NCI-H2107 treated with DMSO at 0.1 percent for 48 hours (cell line): Measurements from ENCODE around the gene PPP1CA.

Experiments
- DNase-seq: peaks from one replicate; lab custom pipeline; 2025; ENCODE audit not compliant: unreplicated experiment; lab: John Stamatoyannopoulos, UW

The PPP1CA gene

GRCh38 chr11:67418476-67419281 lies 17.0 kb upstream of the PPP1CA start:
- no peak for DNase-seq

GRCh38 chr11:67417425-67417824 lies 15.8 kb upstream of the PPP1CA start:
- no peak for DNase-seq

GRCh38 chr11:67416416-67417335 lies 15.0 kb upstream of the PPP1CA start:
- no peak for DNase-seq

GRCh38 chr11:67415501-67416304 lies 14.0 kb upstream of the PPP1CA start, which contains the start of gene CARNS1:
Gene CARNS1, plus strand, starts transcription at chr11:67415678. Its CDS starts 522 bp downstream, at chr11:67416200.
- no peak for DNase-seq

GRCh38 chr11:67413266-67413849 lies 11.7 kb upstream of the PPP1CA start:
- no peak for DNase-seq

- no peak for DNase-seq
Measured at GRCh38 chr11:67412495-67413179, 11.0 kb upstream of the PPP1CA start.

- DNase-seq: no peak
Measured at GRCh38 chr11:67411785-67412152, 10.1 kb upstream of the PPP1CA start.

GRCh38 chr11:67410984-67411784 lies 9.5 kb upstream of the PPP1CA start:
- DNase-seq: no peak

GRCh38 chr11:67410369-67410831 lies 8.7 kb upstream of the PPP1CA start:
- no peak for DNase-seq

GRCh38 chr11:67409781-67410368 lies 8.2 kb upstream of the PPP1CA start:
- DNase-seq: peak; percentile 37

- no peak for DNase-seq
Measured at GRCh38 chr11:67409261-67409666, 7.6 kb upstream of the PPP1CA start.

GRCh38 chr11:67408437-67409200 lies 7.0 kb upstream of the PPP1CA start:
- DNase-seq: no peak

- DNase-seq: no peak
Measured at GRCh38 chr11:67407688-67408163, 6.1 kb upstream of the PPP1CA start.

- DNase-seq: no peak
Measured at GRCh38 chr11:67406969-67407687, 5.5 kb upstream of the PPP1CA start.

GRCh38 chr11:67406420-67406968 lies 4.8 kb upstream of the PPP1CA start:
- DNase-seq: no peak

GRCh38 chr11:67405688-67406339 lies 4.2 kb upstream of the PPP1CA start:
- DNase-seq: no peak

- no peak for DNase-seq
Measured at GRCh38 chr11:67405196-67405567, 3.5 kb upstream of the PPP1CA start.
